Heart left ventricle (tissue), 13 donors: ENCODE data around the gene SLC23A3.

Experiments used
- POLR2A ChIP-seq, 2 donors: fragments of 450-650 bp; IDR thresholded peaks; one replicate each; pipeline ENCODE4 v1.6.1; 2017; ENCODE audit warnings: antibody characterized with exemption in 2 of 2, mild to moderate bottlenecking in 2 of 2, moderate library complexity in 2 of 2
- TF ChIP-seq, protein P1 (sequence below), 12 donors: fragments of 200-600 bp; sonication (generic) in 4 of 12; IDR thresholded peaks; one replicate each; pipeline versions ENCODE4 v1.5.0 to v1.8.0; 2018 to 2022; ENCODE audit warnings: antibody characterized with exemption in 12 of 12, mild to moderate bottlenecking in 5 of 12
- donor health status: ischemic (EF 13 %, LVEDD 7.1; RV severe dilation, severe dysfunction).
- donor health status: DM: no; HTN: yes; CAD: no.
- donor health status: DM: no; HTN: no; CAD: no.
- donor health status: ischemic (EF 25% LVEDD 6.9; RV normal size, moderate dysfunction).
- donor health status: ischemic (EF 25% LVEDD 5.7; RV mildly dilated, moderate dysfunction).
- donor health status: ischemic (EF 35%, LVEDD 5.7; RV mildly dilated, moderate dysfunction).
- donor health status: nonischemic (EF 11% LVEDD 7.7; RV severe dilation, severe dysfunction).
- donor health status: DM: yes; HTN: yes; CAD: no.
- donor health status: PGD.
- donor health status: ischemic (EF 29% LVEDD 5.4; RV normal size, mild dysfunction).
- donor health status: nonischemic (EF 23%, LVEDD 6.1; RV moderate dilation, normal function).

DNA sequence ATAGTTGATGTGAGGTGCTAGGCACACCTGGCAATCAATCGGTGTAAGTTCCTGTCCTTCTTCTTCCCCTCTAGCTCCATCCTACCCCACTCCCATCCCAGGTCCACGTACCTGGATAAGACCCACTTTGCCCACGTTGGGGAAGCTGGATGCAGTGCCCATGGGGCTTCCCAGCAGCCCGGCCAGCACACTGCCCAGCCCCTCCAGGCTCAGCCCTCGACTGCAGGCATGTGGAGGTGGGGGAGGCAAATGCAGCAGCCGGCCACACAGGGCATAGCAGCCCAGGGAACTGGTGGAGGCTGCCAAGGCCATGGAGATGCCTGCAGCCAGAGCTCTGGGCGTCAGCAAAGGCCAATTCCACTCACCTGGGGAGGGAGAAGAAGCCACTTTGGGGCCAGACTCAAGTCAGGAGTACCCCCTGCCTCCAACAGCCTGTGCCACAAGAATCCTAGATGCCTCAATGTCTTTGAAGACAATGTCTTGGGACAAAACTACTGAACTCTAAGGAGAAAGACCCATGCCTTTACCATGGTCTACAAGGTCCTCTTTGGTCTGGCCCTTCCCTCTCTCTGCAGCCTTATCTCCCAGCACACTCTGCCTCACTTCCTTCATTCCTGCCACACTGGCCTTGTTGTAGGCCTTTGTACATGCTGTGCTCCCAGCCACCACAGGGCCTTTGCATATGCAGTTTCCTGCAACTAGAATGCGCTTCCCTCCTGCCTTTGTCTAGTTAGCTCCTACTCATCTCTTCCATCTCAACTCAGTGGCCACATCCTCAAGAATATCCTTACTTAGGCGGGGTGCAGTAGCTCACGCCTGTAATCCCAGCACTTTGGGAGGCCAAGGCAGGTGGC is 4.5 kb downstream of the SLC23A3 start:
- TF ChIP-seq POLR2A (IDR thresholded peaks at IDR 0.05) = no peak
- TF ChIP-seq, protein P1, sequence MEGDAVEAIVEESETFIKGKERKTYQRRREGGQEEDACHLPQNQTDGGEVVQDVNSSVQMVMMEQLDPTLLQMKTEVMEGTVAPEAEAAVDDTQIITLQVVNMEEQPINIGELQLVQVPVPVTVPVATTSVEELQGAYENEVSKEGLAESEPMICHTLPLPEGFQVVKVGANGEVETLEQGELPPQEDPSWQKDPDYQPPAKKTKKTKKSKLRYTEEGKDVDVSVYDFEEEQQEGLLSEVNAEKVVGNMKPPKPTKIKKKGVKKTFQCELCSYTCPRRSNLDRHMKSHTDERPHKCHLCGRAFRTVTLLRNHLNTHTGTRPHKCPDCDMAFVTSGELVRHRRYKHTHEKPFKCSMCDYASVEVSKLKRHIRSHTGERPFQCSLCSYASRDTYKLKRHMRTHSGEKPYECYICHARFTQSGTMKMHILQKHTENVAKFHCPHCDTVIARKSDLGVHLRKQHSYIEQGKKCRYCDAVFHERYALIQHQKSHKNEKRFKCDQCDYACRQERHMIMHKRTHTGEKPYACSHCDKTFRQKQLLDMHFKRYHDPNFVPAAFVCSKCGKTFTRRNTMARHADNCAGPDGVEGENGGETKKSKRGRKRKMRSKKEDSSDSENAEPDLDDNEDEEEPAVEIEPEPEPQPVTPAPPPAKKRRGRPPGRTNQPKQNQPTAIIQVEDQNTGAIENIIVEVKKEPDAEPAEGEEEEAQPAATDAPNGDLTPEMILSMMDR (IDR thresholded peaks at IDR 0.05) = no peak
